Measurements from ENCODE around the gene OR51F2.

GRCh38 chr11:4830909-4831308 lies 9.8 kb downstream of the OR51F2 start:
- TF ChIP-seq EP300 (IDR thresholded peaks at IDR 0.05): no peak
- TF ChIP-seq, protein P1, sequence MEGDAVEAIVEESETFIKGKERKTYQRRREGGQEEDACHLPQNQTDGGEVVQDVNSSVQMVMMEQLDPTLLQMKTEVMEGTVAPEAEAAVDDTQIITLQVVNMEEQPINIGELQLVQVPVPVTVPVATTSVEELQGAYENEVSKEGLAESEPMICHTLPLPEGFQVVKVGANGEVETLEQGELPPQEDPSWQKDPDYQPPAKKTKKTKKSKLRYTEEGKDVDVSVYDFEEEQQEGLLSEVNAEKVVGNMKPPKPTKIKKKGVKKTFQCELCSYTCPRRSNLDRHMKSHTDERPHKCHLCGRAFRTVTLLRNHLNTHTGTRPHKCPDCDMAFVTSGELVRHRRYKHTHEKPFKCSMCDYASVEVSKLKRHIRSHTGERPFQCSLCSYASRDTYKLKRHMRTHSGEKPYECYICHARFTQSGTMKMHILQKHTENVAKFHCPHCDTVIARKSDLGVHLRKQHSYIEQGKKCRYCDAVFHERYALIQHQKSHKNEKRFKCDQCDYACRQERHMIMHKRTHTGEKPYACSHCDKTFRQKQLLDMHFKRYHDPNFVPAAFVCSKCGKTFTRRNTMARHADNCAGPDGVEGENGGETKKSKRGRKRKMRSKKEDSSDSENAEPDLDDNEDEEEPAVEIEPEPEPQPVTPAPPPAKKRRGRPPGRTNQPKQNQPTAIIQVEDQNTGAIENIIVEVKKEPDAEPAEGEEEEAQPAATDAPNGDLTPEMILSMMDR (IDR thresholded peaks at IDR 0.05): no peak
